ENCODE measurements around the gene COL11A1.

- TF ChIP-seq, protein P1, sequence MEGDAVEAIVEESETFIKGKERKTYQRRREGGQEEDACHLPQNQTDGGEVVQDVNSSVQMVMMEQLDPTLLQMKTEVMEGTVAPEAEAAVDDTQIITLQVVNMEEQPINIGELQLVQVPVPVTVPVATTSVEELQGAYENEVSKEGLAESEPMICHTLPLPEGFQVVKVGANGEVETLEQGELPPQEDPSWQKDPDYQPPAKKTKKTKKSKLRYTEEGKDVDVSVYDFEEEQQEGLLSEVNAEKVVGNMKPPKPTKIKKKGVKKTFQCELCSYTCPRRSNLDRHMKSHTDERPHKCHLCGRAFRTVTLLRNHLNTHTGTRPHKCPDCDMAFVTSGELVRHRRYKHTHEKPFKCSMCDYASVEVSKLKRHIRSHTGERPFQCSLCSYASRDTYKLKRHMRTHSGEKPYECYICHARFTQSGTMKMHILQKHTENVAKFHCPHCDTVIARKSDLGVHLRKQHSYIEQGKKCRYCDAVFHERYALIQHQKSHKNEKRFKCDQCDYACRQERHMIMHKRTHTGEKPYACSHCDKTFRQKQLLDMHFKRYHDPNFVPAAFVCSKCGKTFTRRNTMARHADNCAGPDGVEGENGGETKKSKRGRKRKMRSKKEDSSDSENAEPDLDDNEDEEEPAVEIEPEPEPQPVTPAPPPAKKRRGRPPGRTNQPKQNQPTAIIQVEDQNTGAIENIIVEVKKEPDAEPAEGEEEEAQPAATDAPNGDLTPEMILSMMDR (IDR thresholded peaks at IDR 0.05) = no peak
- no peak for TF ChIP-seq POLR2A (IDR thresholded peaks at IDR 0.05)
Observed at GRCh38 chr1:102886638-102887037, 221.7 kb downstream of the COL11A1 start.
